ENCODE results near the gene ZDHHC22.

DNA sequence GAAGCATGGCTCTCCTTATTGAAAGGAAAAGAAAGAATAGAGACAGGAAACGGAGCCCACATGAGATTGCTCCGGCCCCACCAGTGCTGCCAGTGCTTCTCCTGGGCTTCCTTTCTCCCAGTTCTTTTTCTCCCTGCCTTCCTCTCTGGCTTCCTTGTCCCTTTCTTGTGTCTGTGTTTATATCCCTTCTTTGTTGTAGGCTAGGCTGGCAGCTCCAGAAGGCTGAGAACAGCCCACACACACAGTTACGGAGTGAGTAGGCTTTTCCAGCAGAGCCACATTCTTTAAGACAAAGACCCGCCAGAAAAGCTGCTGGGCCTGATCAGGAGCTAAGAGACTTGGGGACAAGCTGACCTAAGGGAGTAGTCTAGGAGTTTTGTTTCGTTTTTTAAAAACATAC is 30.6 kb downstream of the ZDHHC22 start:
- TF ChIP-seq EP300 (IDR thresholded peaks at IDR 0.05; ENCODE audit: borderline replicate concordance), result peak; percentile 61; the same call in 1 of the 2 replicates
- TF ChIP-seq YY1 (IDR thresholded peaks at IDR 0.05; ENCODE audit: low read depth), result no peak
- TF ChIP-seq CREB1 (IDR thresholded peaks at IDR 0.05; ENCODE audit: low read depth), result no peak
- TF ChIP-seq FOXM1 (IDR thresholded peaks at IDR 0.05; ENCODE audit: borderline replicate concordance, low read depth), result no peak
